Activated CD8-positive, alpha-beta memory T cell treated with anti-CD3 and anti-CD28 coated beads, Interleukin-2, amount 50 U/mL, for 4 hours (primary cell): ENCODE measurements around the gene SLC6A19.

Source experiments
- DNase-seq: peaks from one replicate; pipeline ENCODE4 v3.0.0-alpha.2; 2020

The SLC6A19 gene

DNA sequence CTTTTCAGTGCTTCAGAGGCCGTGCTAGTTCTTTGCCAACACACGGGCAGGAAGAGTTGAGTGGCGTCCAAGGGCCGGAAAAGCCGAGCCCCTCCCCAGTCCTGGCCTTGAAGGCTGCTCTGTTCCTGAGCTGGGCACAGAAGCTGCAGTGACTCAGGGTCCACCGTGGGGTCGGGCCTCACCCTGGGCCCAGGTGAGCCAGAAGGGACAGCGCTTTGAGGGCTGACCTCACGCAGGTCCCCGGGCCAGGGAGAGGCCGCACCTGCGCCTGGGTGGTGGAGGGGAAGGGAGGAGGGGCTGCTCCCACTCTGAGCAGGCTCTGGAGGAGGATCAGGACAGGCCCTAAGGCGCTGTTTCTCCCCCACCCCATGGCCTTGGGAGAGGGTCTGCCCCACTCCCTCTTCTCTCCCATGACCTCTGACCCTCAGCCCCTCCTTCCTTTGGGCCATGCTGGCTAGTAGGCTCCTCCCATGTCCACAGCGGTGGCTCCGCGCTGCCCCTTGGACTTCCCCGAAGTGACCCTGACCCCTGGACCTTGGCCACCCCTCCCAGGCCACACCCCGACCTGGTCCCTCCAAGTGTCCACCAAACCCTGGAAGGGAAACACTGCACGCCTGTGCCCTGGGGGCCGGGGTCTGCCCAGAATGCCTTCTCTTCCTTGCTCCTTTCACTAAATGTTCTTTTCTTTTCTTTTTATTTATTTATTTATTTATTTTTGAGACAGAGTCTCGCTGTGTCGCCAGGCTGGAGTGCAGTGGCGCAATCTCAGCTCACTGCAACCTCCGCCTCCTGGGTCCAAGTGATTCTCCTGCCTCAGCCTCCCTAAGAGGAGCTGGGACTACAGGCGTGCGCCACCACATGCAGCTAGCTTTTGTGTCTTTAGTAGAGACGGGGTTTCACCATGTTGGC lies 19.7 kb upstream of the SLC6A19 start:
- no peak for DNase-seq

DNA sequence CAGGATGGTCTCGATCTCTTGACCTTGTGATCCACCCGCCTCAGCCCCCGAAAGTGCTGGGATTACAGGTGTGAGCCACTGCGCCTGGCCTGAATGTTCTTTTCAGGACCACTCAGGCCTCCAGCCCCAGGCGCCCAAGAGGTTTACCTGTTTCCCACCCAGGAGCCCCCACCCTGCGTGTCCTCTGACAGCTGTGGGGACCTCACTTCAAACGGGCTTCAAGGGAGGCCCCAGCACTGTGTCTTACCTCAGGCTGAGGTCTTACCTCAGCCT lies 19.1 kb upstream of the SLC6A19 start:
- no peak for DNase-seq

DNA sequence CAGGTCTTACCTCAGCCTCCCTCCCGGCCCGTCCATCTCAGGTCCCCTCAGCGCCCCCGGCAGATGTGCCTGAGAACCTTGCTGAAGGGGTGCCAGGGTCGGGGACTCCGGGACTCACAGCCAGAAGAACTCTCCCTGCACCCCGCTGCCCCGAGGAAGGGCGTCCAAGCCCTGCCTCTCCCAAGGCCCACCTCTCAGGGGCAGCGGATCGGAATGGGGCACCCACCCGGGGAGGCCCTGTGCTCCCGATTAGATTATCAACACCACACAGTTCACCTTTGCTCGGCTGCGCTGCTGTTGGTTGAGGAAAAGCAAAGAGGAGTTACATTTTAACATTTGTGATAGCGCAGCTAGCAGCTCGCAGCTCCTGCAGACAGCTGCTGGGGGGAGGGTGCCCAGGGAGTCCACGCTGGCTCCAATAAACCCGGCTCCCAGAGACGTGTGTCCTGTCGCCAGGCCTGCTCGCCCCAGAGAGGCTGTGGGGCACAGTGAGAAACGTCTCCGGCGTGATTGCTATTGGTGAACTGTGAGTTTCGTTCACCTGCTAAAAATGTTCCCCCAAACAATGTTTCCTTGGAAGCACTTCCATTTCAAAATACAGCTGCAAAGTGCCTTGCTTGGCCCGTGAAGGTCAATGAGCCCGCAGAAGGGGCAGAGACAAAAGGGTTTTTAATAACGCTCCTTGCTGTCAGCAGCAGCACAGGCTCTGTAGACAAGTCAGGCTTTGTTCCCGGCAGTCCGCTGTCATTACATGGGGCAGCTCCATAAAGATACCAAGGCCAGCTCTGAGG lies 18.6 kb upstream of the SLC6A19 start:
- no peak for DNase-seq

DNA sequence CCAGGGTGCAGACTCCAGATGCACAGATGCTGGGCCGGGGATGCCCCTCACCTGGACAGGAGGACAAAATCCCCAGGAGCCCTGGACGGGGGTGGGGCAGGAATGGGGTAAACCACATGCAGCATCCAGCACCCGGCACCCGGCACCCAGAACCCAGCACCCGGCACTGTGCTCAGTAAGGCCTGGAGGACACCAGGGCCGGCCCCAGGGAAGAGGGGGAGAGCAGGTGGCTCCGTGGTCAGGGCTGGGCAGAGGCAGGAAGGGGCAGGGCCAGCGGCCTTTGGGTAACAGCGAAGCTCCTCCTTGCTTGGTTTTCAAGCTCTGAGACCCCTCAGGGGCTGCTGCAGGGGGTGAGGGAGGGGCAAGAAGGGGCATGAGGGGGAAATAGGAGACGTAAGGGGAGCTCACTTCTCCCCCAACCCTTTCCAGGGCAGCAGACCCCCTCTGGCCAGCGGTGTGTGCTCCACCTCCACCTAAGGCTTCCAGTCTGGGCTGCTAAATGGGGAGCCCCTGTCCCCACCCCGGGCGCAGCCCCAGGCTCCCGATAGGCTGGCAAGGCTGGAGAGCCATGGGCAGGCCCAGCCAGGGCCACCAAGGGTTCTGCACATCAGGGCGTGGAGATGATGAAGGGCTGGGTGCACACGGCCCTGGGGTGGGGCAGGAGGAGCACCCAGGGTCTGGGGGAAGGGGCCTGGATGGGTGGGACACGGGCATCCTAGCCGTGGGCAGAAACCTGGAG lies 17.8 kb upstream of the SLC6A19 start:
- DNase-seq = no peak

DNA sequence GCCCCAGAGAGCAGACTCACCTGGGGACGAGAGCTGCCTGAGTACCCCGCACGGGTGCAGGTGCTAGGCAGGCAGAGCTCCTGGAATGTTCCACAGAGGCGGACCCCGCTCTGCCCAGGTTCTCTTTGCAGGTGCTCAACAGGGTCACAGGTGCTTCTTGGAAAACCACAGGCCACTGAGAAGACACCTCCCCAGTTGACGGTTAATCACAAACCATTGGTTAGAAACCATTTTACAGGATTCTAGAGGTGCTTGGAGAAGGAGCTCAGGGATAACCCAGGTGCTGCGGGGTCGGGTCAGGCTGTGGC lies 17.3 kb upstream of the SLC6A19 start:
- DNase-seq = no peak

DNA sequence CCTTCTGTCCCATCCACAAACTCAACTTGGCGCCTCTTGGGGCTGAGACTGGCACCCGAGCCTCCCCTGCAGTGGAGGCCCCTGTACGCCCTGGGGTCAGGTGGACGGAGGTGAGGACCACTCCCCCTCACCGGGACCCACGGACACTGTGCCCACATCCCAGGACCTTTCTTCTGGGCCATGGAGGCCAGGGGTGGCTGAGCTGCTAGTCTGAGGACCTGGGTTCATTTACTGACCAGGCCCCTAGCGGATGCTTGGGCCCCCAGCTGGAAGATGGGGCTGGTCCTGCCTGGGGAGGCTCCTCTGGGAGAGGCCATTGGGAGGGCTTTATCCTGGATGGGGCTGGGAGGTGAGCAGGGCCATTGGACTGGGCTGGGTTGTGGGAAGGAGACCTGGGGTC lies 16.9 kb upstream of the SLC6A19 start:
- DNase-seq = no peak

DNA sequence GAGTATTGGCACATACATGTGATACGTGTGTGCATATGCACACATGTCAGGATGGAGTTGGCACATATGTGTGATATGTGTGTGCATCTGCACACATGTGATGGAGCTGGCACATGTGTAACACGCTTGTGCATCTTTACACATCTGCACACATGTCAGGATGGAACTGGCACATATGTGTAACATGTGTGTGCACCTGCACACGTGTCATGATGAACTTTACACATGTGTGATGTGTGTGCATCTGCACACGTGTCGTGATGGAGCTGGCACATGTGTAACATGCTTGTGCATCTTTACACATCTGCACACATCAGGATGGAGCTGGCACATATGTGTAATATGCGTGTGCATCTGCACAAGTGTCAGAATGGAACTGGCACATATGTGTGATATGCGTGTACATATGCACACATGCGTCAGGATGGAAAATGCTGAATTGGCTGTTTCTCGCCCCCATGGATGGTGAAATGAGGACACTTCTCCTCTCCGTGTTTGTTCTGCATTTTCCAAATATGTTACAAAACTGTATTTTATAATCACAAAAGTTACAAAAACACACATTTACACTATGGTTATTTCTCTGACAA lies 16.3 kb upstream of the SLC6A19 start:
- DNase-seq = no peak

DNA sequence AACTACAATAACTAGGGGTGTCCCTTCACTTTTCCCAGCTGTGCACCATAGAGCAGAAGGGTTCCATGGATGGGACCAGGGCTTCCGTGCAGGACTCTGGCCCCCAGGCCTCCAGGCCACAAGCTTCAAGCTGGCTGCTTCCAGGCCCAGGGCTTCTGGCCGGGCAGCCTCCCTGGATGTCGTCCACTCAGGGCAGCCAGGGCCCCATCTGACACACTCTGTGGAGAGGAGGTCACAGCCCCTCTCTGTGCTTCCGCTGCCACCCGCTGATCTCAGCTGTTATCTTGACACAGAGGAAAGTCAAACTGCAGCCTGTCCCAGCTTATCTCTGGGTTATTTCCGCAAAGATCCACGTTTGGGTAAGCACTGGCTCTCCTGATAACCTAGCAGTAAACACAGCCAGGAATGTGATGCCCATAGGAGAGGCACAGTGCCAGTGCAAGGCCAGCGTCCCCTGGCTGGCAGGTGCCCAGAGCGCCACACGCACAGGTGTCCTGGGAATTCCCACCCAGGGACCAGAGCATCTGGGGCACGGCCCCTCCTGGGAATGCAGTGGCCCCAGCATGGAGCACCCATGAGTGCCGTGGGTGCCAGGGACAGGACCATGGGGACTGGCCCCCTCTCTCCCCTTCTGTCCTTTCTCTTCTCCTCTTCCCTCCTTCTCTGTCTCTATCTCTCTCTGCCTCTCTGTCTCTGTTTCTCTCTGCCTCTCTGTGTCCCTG lies 15.6 kb upstream of the SLC6A19 start:
- DNase-seq = no peak

DNA sequence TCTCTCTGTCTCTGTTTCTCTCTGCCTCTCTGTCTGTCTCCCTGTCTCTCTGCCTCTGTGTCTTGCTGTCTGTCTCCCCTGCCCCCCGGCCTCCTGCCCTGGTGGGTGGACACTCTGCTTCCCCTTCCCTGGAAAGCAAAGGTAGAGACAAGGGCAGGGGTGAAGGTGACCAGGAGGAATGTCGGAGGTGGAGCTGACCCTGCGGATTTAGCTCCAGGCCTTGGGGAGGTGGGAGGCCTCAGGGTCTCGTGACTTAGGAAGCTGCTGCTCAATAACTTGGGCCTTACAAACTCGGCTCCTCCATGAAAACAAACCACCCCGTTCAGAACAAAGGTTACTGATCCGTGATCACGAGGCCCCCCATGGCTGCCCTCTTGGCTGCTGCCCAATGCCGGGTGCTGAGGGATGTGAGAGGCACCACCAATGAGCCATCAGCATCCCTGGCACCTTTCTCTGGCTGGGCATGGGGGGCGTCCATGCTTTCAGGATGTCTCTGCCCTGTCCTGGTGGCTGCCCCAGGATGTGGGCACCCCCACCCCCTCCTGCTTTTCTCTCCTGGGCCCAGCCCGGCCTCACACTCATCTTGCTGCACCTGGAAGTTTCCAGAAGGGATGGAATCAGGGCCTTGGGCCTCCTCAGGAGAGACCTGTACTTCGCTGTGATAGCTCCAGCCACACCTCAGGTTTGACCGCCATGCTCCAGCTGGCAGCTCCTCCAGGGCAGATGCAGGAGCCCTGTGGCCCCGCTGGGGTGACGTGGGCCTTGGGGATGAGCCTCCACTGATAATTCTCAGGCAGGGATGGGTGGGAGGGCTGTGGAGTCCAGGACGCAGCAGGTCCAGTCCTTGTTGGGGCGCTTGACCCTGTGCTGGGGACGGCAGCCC lies 14.8 kb upstream of the SLC6A19 start:
- no peak for DNase-seq

DNA sequence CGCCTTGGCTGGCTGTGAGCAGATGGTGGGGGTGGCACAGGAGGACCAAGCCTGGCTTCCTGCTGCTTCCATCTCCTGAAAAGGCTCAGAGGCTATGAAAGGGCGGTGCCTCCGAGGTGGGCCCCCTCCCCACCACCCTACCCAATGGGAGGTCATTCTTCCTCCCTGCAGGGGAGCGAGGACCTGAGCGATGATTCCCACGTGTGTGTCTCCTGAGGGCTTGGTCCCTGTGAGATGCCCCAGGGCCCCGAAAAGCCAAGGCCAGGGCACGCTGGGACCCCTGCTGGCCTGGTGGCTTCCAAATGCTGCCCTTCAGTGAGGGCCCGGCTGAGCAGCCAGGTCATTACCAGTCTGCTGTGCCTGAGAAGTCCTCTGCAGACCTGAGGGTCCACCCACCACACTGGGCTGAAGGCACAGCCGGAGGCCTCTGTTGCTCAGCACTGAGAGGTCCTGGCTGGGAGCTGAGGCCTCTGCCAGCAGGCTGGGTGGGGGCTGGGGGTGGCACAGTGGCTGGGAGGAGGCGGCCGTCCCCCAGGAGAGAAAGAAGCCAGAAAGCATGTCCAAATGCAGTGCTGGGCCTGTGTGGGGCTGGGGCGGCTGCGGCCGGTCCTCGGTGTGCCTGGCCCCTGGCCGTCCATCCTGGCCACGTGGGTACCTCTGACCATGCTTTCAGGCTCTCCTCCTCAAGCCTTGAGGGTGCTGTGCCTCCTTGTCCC lies 14.0 kb upstream of the SLC6A19 start:
- DNase-seq = no peak

DNA sequence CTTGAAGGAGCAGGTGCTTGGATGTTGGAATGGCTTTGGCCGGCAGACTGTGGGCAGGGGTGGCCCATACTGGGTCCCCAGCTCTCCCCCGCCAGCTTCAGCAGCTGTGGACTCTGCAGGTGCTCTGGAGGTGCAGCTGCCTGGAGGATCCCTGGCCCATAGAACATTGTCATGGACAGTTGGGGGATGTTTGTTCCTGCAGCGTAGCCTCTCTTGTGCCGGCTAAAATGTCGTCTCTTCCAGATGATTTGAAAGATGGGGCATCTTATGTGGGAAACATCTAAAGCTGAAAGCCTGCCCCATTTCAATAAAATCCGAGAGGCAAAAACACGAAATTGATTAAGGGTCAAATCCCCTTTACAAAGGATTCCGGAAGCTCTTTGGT lies 13.5 kb upstream of the SLC6A19 start:
- no peak for DNase-seq

DNA sequence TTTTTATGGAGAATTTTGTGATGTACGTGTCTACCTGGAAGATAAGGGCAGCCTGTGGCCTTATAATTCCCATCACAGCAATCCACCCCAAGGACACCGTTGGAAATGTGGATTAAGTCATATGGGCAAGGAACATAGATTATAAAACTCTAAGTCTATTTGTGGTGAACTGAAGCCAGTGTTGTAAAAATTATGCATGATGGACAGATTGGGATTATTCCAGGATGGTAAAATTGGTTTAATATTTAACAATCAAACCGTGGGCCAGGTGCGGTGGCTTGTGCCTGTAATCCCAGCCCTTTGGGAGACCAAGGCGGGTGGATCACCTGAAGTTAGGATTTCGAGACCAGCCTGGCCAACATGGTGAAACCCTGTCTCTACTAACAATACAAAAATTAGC lies 12.9 kb upstream of the SLC6A19 start:
- no peak for DNase-seq

DNA sequence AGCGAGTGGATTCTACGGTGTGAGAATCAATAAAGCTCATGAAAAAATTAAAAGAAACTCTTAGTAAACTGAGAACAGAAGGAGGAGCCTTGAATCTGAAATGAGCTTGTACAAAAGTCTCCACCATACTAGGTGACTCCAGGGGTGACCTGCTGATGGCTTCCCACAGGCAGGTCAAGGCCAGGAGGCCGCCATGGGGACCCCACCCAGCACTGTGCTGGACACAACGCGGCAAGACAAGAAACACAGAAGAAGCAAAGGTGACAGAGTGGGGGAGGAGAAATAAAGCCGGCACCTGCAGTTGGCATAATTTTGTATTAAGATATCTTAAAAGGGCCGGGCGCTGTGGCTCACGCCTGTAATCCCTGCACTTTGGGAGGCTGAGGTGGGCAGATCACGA lies 12.1 kb upstream of the SLC6A19 start:
- no peak for DNase-seq

DNA sequence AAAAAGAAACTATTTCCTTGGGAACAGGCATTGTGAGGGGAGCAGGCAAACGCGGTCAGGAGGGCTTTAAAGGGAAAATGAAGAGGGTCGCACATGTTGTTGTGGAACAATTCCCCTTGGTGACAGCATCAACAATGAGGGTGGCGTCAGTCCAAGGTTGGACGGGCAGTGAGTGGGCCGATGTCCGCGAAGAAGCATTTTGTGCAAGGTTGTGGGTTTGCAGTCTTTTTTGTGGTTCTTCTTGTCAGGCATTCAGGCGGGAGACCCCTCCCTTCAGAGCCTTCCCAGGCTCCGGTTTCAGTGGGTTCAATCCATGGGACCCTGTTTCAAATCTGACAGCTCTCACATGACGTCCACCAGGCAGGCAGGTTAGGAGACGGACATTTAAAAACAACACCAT lies 11.1 kb upstream of the SLC6A19 start:
- DNase-seq = no peak

DNA sequence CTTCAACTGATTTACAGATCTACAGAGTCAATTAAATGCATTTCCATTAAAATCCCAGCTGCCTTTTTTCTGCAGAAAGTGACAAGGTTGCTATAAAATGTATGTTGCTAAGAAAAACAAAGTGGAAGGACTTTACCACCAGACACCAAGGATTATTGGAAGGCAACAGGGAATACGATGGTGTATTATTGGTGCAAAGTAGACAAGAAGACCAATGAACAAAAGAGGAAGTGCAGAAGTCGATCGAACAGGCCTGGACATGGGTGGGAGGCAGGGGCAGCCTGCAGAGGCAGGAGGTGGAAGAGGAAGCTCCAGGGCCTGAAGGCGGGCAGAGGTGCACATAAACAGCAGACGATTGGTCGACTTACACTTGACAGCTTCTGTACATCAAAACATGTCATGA lies 10.6 kb upstream of the SLC6A19 start:
- DNase-seq = no peak

DNA sequence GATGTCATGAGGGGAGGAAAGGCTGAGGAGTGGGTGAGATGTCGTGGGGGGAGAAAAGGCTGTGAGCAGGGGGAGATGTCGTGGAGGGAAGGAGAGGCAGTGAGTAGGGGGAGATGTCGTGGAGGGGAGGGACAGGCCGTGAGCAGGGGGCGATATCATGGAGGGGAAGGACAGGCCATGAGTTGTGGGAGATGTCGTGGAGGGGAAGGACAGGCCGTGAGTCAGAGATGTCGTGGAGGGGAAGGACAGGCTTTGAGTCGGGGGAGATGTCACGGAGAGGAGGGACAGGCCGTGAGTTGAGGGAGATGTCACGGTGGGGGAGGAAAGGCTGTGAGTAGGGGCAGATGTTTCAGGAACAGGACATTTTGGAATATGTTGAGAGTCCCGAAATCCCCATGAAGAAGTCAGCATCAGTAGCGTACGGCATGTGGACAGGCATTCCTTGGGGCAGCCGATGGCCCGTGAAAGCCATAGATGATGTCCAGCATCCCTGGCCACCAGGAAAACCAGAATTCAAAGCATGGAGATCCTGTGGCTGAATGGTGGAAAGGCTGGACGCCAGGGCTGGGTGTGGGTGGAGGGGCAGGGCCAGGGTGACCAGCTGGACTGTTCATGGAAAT lies 8.3 kb upstream of the SLC6A19 start:
- no peak for DNase-seq

DNA sequence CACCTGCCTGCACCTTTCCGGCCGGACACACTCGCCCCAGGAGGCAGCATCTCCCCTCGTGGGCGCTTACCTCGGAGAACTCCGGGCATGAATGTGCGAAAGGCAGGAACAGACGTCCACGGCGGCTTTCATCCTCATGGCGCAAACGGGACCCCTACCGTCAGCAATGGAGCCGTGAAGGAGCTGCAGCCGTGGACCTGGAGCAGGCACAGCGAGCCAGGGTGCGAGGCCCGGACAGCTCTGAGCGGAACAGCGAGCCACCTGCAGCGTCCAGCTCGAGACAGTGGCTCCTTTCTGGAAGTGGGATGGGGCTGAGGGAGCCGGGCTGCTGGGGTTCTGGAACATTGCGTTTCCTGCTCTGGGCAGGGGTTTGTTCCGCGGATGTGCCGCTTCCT lies 7.8 kb upstream of the SLC6A19 start:
- DNase-seq = no peak

DNA sequence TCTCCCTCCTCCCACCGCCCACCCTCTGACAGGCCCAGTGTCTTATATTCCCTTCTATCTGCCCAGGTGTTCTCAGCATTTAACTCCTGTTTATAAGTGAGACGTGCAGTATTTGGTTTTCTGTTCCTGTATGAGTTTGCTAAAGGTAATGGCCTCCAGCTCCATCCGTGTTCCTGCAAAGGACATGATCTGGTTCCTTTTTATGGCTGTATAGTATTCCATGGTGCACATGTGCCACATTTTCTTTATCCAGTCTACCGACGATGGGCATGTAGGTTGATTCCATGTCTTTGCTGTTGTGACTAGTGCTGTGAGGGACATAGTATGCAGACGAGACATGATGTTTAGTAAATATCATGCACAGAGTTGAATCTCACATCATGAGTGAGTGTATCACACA lies 7.0 kb upstream of the SLC6A19 start:
- DNase-seq = no peak

DNA sequence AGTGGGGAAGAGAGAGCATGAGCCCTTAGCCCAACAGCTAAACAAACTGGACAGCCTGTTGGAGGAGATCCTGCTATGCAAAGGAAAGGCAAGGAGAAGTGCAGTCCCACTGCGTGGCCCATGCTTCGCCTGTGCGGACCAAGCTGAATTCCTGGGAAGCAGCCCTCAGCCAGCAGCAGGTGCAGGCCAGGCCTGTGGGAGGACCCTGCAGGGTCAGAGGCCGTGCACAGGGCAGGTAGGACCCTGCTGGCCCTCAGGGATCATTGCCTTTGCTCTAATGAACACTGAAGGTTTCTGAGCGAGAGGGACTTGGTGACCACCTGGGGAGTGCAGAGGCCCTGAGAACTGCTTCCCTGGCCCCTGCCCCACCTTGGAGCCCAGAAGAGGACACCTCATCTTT lies 6.0 kb upstream of the SLC6A19 start:
- no peak for DNase-seq

DNA sequence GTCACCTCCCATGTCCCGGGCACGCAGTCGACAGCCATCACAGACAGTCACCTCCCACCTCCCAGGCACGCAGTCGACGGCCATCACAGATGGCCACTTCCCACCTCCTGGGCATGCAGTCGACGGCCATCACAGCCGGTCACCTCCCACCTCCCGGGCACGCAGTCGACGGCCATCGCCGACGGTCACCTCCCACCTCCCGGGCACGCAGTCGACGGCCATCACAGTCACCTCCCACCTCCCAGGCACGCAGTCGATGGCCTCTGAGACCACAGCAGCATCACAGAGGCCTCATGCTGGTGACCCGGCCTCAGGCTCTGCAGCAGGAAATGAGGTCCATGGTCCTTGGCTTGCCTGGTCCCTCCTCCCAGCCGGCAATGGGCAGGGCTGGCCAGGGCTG lies 5.5 kb upstream of the SLC6A19 start:
- no peak for DNase-seq

DNA sequence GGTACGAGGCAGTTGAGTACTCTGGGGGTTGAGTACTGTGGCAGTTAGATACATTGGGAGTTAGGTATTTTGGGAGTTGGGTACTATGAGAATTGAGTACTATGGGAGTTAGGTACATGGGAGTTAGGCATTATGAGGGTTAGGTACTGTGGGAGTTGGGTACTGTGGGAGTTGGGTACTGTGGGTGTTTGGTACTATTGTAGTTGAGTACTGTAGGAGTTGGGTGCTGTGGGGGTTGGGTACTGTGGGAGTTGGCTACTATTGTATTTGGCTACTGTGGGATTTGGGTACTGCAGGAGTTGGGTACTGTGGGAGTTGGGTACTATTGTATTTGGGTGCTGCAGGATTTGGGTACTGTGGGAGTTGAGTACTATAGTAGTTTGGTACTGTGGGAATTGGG lies 4.8 kb upstream of the SLC6A19 start:
- DNase-seq = no peak
